ENCODE measurements around the gene ABHD2.

Gene ABHD2

GRCh38 chr15:89146366-89146765 lies 58.1 kb downstream of the ABHD2 start:
- Histone ChIP-seq H3K4me1 (peaks cover 32 to 68% (median 55%) of the 10 kb centered on the region in 10 experiments), H3K27me3 (peaks cover 0 to 8% (median 0%) of the 10 kb centered on the region in 11 experiments; a peak in 1 of 22 replicates), H3K9me3 (replicated peaks in 1 of 11) (no peaks in the 10 kb centered on the region), H3K4me2 (no peak overlapping the region), H4K20me1 (peaks cover 0 to 15% (median 0%) of the 10 kb centered on the region in 11 experiments; a peak in 2 of 22 replicates), H3K4me3 (no peak overlapping the region), H3K36me3 (peaks cover under 1 to 50% (median 18%) of the 10 kb centered on the region in 11 experiments; a peak in 18 of 22 replicates), H3K9ac (no peak overlapping the region), H3K27ac (no peak overlapping the region)
- no peak for TF ChIP-seq Cebpa-rat (IDR thresholded peaks at IDR 0.05)

DNA sequence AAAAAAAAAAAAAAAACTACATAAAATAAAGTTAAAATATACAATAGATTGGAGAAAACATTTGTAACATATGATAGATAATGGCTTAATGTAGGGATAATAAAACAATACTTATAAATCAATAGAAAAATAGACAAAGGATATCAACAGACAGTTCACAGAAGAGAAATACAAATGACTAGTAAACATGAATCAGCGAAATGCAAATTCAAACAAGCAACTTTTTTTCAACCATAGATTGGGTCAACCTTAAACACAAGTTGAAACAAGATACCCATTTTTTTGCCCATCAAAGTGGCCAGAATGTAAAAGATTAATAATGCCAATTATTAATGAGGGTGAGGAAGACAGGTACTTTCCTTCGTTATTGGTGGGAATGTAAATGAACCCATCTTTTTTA lies 59.9 kb downstream of the ABHD2 start:
- TF ChIP-seq Cebpa-rat (IDR thresholded peaks at IDR 0.05) = no peak
- Histone ChIP-seq H3K4me2 (no peak overlapping the region), H3K4me1 (peaks cover 14 to 50% (median 37%) of the 10 kb centered on the region in 10 experiments), H3K9ac (no peak overlapping the region), H3K36me3 (peaks cover 17 to 52% (median 29%) of the 10 kb centered on the region in 11 experiments), H3K27me3 (peaks cover 0 to 8% (median 0%) of the 10 kb centered on the region in 11 experiments; a peak in 1 of 22 replicates), H3K9me3 (replicated peaks in 1 of 11) (no peaks in the 10 kb centered on the region), H3K4me3 (no peak overlapping the region), H3K27ac (peak overlapping the region in 1 of 11 experiments; percentile 10; a peak in 2 of 22 replicates), H4K20me1 (peaks cover 0 to 15% (median 0%) of the 10 kb centered on the region in 11 experiments; a peak in 2 of 22 replicates)

GRCh38 chr15:89149501-89150101 lies 61.3 kb downstream of the ABHD2 start:
- no peak overlapping the region for H3K9ac ChIP-seq
- H3K27me3 ChIP-seq = peaks cover 0 to 8% (median 0%) of the 10 kb centered on the region in 11 experiments; a peak in 1 of 22 replicates
- no peak overlapping the region for H3K4me3 ChIP-seq
- H3K27ac ChIP-seq = peak overlapping the region in 1 of 11 experiments; percentile 21; a peak in 1 of 22 replicates
- TF ChIP-seq Cebpa-rat (IDR thresholded peaks at IDR 0.05) = no peak
- H3K9me3 ChIP-seq (replicated peaks in 1 of 11) = no peaks in the 10 kb centered on the region
- H3K4me1 ChIP-seq = peaks cover 0 to 35% (median 23%) of the 10 kb centered on the region in 10 experiments; a peak in 16 of 20 replicates
- peaks cover 24 to 67% (median 42%) of the 10 kb centered on the region in 11 experiments for H3K36me3 ChIP-seq
- peaks cover 0 to 12% (median 0%) of the 10 kb centered on the region in 11 experiments; a peak in 2 of 22 replicates for H4K20me1 ChIP-seq
- peak overlapping the region in 1 of 11 experiments; percentile 29; a peak in 1 of 22 replicates for H3K4me2 ChIP-seq

- peaks cover 0 to 8% (median 0%) of the 10 kb centered on the region in 11 experiments; a peak in 1 of 22 replicates for H3K27me3 ChIP-seq
- no peak overlapping the region for H3K27ac ChIP-seq
- no peaks in the 10 kb centered on the region for H3K9me3 ChIP-seq (replicated peaks in 1 of 11)
- peak overlapping the region in 6 of 11 experiments; percentile 1 to 70 (median 28); a peak in 8 of 22 replicates for H3K4me2 ChIP-seq
- no peak for TF ChIP-seq Cebpa-rat (IDR thresholded peaks at IDR 0.05)
- peaks cover 0 to 10% (median 0%) of the 10 kb centered on the region in 11 experiments; a peak in 2 of 22 replicates for H4K20me1 ChIP-seq
- H3K4me1 ChIP-seq = peaks cover 0 to 29% (median 16%) of the 10 kb centered on the region in 10 experiments; a peak in 15 of 20 replicates
- H3K9ac ChIP-seq = no peak overlapping the region
- H3K36me3 ChIP-seq = peaks cover 30 to 68% (median 42%) of the 10 kb centered on the region in 11 experiments
- H3K4me3 ChIP-seq = no peak overlapping the region
Observed at GRCh38 chr15:89150287-89150686, 62.0 kb downstream of the ABHD2 start.

GRCh38 chr15:89150762-89151664 lies 62.8 kb downstream of the ABHD2 start:
- H3K27me3 ChIP-seq = 0 out of 22 replicates have a peak, but pooled peaks cover 0 to under 1% (median 0%) of the 10 kb centered on the region in 11 experiments
- peak overlapping the region in 5 of 11 experiments; percentile 0 to 70 (median 27); a peak in 7 of 22 replicates for H3K4me2 ChIP-seq
- peaks cover 0 to 10% (median 0%) of the 10 kb centered on the region in 11 experiments; a peak in 2 of 22 replicates for H4K20me1 ChIP-seq
- peaks cover 0 to 21% (median 12%) of the 10 kb centered on the region in 10 experiments; a peak in 11 of 20 replicates for H3K4me1 ChIP-seq
- no peaks in the 10 kb centered on the region for H3K9me3 ChIP-seq (replicated peaks in 1 of 11)
- H3K36me3 ChIP-seq = peaks cover 37 to 68% (median 46%) of the 10 kb centered on the region in 11 experiments
- H3K4me3 ChIP-seq = no peak overlapping the region
- 0 out of 22 replicates have a peak overlapping the region, but pooled peaks of 1 of the 11 experiments have one; percentile 1 for H3K27ac ChIP-seq
- no peak for TF ChIP-seq Cebpa-rat (IDR thresholded peaks at IDR 0.05)
- no peak overlapping the region for H3K9ac ChIP-seq

DNA sequence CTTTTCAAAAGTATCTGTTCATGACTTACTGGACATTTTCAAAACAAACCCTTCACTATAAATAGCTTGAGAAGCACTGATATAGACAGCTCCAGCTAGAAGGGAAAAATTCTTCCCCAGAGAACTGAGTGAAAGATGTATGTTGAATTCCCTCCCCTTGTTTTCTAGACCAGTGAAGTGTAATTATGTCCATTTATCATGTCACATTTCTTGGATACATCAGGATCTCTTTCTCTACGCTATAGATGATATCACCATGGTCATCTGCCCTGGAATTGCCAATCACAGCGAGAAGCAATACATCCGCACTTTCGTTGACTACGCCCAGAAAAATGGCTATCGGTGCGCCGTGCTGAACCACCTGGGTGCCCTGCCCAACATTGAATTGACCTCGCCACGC lies 66.9 kb downstream of the ABHD2 start:
- Histone ChIP-seq H3K4me3 (no peak overlapping the region), H3K4me2 (no peak overlapping the region), H3K27ac (no peak overlapping the region), H3K9ac (no peak overlapping the region), H4K20me1 (peaks cover 0 to 6% (median 0%) of the 10 kb centered on the region in 11 experiments; a peak in 3 of 22 replicates), H3K27me3 (no peaks in the 10 kb centered on the region), H3K36me3 (peaks cover 56 to 94% (median 73%) of the 10 kb centered on the region in 11 experiments), H3K9me3 (replicated peaks in 1 of 11) (no peaks in the 10 kb centered on the region), H3K4me1 (peaks cover 0 to 14% (median 7%) of the 10 kb centered on the region in 10 experiments; a peak in 11 of 20 replicates)
- TF ChIP-seq Cebpa-rat (IDR thresholded peaks at IDR 0.05) = no peak

GRCh38 chr15:89155656-89156055 lies 67.4 kb downstream of the ABHD2 start:
- Histone ChIP-seq H3K27ac (no peak overlapping the region), H3K9me3 (replicated peaks in 1 of 11) (no peaks in the 10 kb centered on the region), H3K36me3 (peaks cover 56 to 100% (median 79%) of the 10 kb centered on the region in 11 experiments), H3K27me3 (no peaks in the 10 kb centered on the region), H3K9ac (no peak overlapping the region), H3K4me3 (no peak overlapping the region), H4K20me1 (peaks cover 0 to 4% (median 0%) of the 10 kb centered on the region in 11 experiments; a peak in 2 of 22 replicates), H3K4me2 (no peak overlapping the region), H3K4me1 (peaks cover 0 to 8% (median 2%) of the 10 kb centered on the region in 10 experiments; a peak in 10 of 20 replicates)
- TF ChIP-seq Cebpa-rat (IDR thresholded peaks at IDR 0.05) = no peak

DNA sequence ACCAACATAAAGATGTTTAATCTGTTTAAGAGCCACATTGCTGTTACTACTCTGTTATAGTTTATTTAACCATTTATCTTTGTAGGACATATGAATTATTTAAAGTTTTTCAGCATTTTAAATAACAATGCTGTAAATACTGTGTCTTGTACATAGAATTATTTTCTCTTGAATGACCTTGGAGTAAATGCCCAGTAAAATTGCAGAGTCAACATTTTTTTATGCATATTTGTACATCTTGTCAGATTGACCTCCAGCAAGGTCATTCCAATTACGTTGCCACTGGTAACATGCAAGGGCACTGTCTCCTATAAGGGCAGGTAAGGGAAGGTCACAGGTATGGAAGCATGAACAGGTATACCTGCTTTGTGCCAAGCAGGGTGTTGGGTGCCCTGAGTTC lies 68.8 kb downstream of the ABHD2 start:
- peaks cover 49 to 91% (median 73%) of the 10 kb centered on the region in 11 experiments for H3K36me3 ChIP-seq

More for the DNA sequence above, 68.8 kb downstream of the ABHD2 start:
- H3K4me1 ChIP-seq = no peaks in the 10 kb centered on the region
- no peak for TF ChIP-seq Cebpa-rat (IDR thresholded peaks at IDR 0.05)
- H3K4me3 ChIP-seq = no peak overlapping the region
- H4K20me1 ChIP-seq = peaks cover 0 to 3% (median 0%) of the 10 kb centered on the region in 11 experiments; a peak in 2 of 22 replicates
- H3K9me3 ChIP-seq (replicated peaks in 1 of 11) = no peaks in the 10 kb centered on the region
- no peak overlapping the region for H3K4me2 ChIP-seq
- no peak overlapping the region for H3K27ac ChIP-seq
- H3K27me3 ChIP-seq = no peaks in the 10 kb centered on the region
- H3K9ac ChIP-seq = no peak overlapping the region

Measured in BLaER1 treated with 17β-estradiol and CSF1 and Interleukin-3, amounts not matched to agents 10 nM and 100 nM (cell line).